Measurements from ENCODE around the gene KRT33A.

DNA sequence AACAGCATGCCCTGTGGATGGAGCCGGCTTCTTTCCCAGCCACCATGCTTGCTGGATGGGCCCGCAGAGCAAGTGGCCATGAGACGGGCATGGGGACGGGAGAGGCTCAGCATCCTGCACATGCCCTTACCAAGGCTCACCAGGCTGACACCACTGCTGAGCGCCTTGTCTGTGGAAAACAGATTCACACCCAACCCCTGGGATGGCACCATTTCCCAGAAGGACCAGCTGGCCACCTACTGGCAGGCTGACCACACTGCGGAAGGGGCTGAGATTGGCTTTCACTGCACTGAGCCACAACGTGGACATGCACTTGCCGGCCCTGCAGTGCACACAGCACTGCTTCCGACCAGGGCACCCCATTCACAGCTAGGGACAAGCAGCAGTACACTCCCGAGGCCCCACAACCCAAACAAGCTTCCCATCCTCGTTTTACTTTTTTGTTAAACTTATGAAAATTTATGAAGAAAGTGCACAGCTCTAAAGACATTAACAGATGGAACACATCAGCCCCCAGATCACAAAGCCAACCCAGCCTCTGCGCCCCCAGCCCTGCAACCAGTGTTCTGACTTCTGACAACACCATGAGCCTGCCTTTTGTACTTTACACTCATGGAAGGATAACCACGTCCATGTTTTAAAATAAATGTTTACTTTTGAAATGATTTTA lies 21.2 kb downstream of the KRT33A start:
- TF ChIP-seq, protein P1, sequence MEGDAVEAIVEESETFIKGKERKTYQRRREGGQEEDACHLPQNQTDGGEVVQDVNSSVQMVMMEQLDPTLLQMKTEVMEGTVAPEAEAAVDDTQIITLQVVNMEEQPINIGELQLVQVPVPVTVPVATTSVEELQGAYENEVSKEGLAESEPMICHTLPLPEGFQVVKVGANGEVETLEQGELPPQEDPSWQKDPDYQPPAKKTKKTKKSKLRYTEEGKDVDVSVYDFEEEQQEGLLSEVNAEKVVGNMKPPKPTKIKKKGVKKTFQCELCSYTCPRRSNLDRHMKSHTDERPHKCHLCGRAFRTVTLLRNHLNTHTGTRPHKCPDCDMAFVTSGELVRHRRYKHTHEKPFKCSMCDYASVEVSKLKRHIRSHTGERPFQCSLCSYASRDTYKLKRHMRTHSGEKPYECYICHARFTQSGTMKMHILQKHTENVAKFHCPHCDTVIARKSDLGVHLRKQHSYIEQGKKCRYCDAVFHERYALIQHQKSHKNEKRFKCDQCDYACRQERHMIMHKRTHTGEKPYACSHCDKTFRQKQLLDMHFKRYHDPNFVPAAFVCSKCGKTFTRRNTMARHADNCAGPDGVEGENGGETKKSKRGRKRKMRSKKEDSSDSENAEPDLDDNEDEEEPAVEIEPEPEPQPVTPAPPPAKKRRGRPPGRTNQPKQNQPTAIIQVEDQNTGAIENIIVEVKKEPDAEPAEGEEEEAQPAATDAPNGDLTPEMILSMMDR (IDR thresholded peaks at IDR 0.05 in 8 of 11, conservative IDR thresholded peaks at IDR 0.05 in 3 of 11), result peak; percentile 12 to 77 (median 62)
- TF ChIP-seq POLR2AphosphoS5 (IDR thresholded peaks at IDR 0.05) (no peak), POLR2A (IDR thresholded peaks at IDR 0.05) (no peak)
